IPS-18a (cell line): ENCODE results near the gene TESPA1.

ENCODE experiments used
- H3K27ac ChIP-seq: one replicate; pipeline ENCODE4 v1.5.1; 2013; ENCODE audit warnings: low read length
- H3K27me3 ChIP-seq: one replicate; pipeline ENCODE4 v1.6.1; 2013; ENCODE audit warnings: mild to moderate bottlenecking, low read length; ENCODE audit not compliant: control insufficient read depth, insufficient read depth
- H3K36me3 ChIP-seq: one replicate; pipeline ENCODE4 v1.6.1; 2013; ENCODE audit warnings: low read depth, low read length; ENCODE audit not compliant: control insufficient read depth
- H3K4me1 ChIP-seq: one replicate; pipeline ENCODE4 v1.6.1; 2013; ENCODE audit warnings: low read depth, low read length; ENCODE audit not compliant: control insufficient read depth
- H3K4me3 ChIP-seq: one replicate; pipeline ENCODE4 v1.5.1; 2013; ENCODE audit warnings: low read length
- H3K9ac ChIP-seq: one replicate; pipeline ENCODE4 v1.6.1; 2013; ENCODE audit warnings: mild to moderate bottlenecking, low read length, moderate library complexity
- H3K9me3 ChIP-seq: one replicate; pipeline ENCODE4 v1.6.1; 2013; ENCODE audit warnings: low read depth, low read length; ENCODE audit not compliant: control insufficient read depth

The TESPA1 gene

GRCh38 chr12:54980341-54980740 lies 4.2 kb downstream of the TESPA1 start:
- H3K36me3 ChIP-seq, result no peaks in the 10 kb centered on the region
- peaks cover 8% of the 10 kb centered on the region for H3K4me1 ChIP-seq
- no peaks in the 10 kb centered on the region for H3K27me3 ChIP-seq
- no peak overlapping the region for H3K4me3 ChIP-seq
- H3K27ac ChIP-seq, result no peak overlapping the region
- no peak overlapping the region for H3K9ac ChIP-seq
- no peaks in the 10 kb centered on the region for H3K9me3 ChIP-seq

DNA sequence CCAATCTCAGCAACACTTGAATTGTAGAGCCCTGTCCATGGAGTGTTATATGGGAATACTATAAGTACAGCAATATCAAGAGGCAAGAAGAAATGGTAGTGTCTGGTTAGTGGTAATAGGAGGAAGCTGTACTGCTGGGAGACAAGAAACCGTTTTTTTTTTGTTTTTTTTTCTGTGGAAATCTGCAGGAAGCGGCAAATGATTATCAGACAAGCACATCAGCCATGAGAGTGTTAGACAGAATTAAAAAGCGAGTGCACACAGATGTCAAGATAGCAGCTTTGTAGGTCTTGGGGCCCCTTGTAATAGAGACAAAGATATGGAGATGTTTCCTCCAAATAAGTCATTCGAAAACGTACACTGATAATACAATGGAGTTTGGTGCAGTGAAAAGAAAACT lies 6.7 kb downstream of the TESPA1 start:
- Histone ChIP-seq H3K9ac (no peak overlapping the region), H3K4me3 (no peak overlapping the region), H3K4me1 (peaks cover 8% of the 10 kb centered on the region), H3K27ac (no peak overlapping the region), H3K36me3 (no peaks in the 10 kb centered on the region), H3K27me3 (no peaks in the 10 kb centered on the region), H3K9me3 (no peaks in the 10 kb centered on the region)

DNA sequence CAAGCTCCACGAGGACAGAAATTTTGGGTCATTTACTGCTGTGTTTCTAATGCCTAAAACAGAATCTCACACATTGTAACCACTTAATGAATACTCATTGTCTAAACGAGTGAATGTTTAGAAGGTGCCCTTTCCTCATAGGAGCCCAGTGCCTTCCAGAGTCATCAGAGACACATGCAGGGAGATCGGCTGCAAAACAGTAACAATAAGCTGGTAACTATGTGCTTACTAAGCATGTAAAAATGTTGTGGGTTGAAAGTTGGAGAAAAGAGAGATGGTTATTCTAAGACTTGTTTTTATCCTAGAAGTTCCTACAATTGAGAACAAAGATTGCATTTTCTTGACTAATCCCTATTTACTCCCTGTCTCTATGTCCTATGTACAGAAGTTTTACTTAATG lies 7.4 kb downstream of the TESPA1 start:
- Histone ChIP-seq H3K9me3 (no peaks in the 10 kb centered on the region), H3K4me3 (no peak overlapping the region), H3K27ac (no peak overlapping the region), H3K36me3 (no peaks in the 10 kb centered on the region), H3K4me1 (peaks cover 8% of the 10 kb centered on the region), H3K27me3 (no peaks in the 10 kb centered on the region), H3K9ac (no peak overlapping the region)

DNA sequence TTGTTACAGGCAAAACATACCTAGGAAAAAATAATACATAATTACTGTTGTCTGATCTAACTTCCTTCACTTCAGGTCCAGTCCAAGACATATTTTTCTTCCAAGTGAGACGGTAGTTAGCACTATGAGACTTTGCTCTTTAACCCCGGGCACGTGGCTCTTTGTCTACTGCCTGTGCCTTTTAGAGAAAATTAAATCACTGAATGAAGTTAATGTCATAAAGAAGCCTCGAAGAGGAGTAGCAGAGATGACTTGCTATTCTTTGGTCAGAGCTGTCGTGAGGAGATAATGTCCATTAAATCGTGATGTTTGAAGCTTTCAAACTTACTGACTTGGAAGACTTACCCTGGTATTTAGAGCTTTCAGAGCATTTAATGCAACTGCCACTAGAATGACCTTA lies 8.7 kb downstream of the TESPA1 start:
- Histone ChIP-seq H3K4me1 (peaks cover 8% of the 10 kb centered on the region), H3K9ac (no peak overlapping the region), H3K4me3 (no peak overlapping the region), H3K9me3 (no peaks in the 10 kb centered on the region), H3K27ac (no peak overlapping the region), H3K27me3 (no peaks in the 10 kb centered on the region), H3K36me3 (no peaks in the 10 kb centered on the region)

GRCh38 chr12:54975272-54975671 lies 9.3 kb downstream of the TESPA1 start:
- Histone ChIP-seq H3K36me3 (no peaks in the 10 kb centered on the region), H3K9me3 (no peaks in the 10 kb centered on the region), H3K4me3 (no peak overlapping the region), H3K9ac (no peak overlapping the region), H3K4me1 (peaks cover 8% of the 10 kb centered on the region), H3K27me3 (no peaks in the 10 kb centered on the region), H3K27ac (no peak overlapping the region)

- Histone ChIP-seq H3K4me1 (peaks cover 8% of the 10 kb centered on the region), H3K9ac (no peak overlapping the region), H3K27me3 (no peaks in the 10 kb centered on the region), H3K9me3 (no peaks in the 10 kb centered on the region), H3K4me3 (no peak overlapping the region), H3K36me3 (no peaks in the 10 kb centered on the region), H3K27ac (no peak overlapping the region)
Observed at GRCh38 chr12:54974279-54974678, 10.3 kb downstream of the TESPA1 start.

- Histone ChIP-seq H3K9ac (no peak overlapping the region), H3K4me1 (peaks cover 8% of the 10 kb centered on the region), H3K27me3 (no peaks in the 10 kb centered on the region), H3K9me3 (no peaks in the 10 kb centered on the region), H3K27ac (no peak overlapping the region), H3K4me3 (no peak overlapping the region), H3K36me3 (no peaks in the 10 kb centered on the region)
Observed at GRCh38 chr12:54973556-54973955, 11.0 kb downstream of the TESPA1 start.

- no peaks in the 10 kb centered on the region for H3K9me3 ChIP-seq
- no peaks in the 10 kb centered on the region for H3K27me3 ChIP-seq
- H3K36me3 ChIP-seq, result no peaks in the 10 kb centered on the region
- no peak overlapping the region for H3K4me3 ChIP-seq
- no peaks in the 10 kb centered on the region for H3K4me1 ChIP-seq
- no peak overlapping the region for H3K9ac ChIP-seq
- H3K27ac ChIP-seq, result no peak overlapping the region
Observed at GRCh38 chr12:54970741-54971140, 13.8 kb downstream of the TESPA1 start.

DNA sequence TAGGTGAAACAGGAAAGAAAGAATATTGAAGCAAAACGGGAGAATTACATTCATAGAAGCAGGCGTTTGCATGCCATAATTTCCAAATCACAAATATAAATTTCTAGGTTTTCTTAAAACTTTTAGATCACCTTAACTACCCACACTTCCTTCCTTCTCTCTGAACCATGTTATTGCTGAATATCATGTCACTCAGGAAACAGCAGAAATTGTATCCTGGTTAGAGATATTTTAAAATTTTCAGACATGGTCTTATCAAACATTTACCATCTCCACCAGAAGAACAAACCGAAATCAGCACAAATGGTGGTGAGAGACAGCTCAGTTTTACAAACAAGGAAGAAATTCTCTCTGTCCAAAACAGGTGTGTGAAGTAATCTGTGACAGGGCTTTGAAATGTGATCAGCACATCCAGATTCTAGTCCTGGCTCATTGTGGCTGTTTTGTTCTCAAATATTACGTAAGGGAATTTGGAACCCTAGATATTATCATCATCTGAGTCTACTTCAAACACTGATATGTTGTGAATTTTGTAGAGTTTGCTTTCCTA lies 16.3 kb downstream of the TESPA1 start:
- Histone ChIP-seq H3K27me3 (no peaks in the 10 kb centered on the region), H3K36me3 (no peaks in the 10 kb centered on the region), H3K9ac (no peak overlapping the region), H3K9me3 (no peaks in the 10 kb centered on the region), H3K27ac (no peak overlapping the region), H3K4me1 (no peaks in the 10 kb centered on the region), H3K4me3 (no peak overlapping the region)

DNA sequence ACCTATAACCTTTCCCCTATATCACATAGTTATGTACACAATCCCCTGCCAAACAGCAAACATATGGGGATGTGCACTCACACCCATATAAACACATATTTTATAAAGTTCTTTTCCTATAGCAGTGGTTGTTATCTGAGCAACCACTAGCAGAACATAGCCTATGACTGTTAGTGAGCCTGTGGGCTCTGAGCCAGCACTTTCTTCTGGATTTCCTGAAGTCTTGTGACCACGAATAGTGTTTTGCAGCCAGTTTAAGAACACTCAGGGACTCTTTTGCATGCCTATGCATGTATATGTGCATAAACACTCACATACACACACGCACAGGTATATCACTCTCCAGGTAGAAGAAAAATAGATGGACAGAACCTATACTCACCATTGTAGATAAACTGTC lies 17.1 kb downstream of the TESPA1 start:
- Histone ChIP-seq H3K9ac (no peak overlapping the region), H3K27me3 (no peaks in the 10 kb centered on the region), H3K36me3 (no peaks in the 10 kb centered on the region), H3K4me3 (no peak overlapping the region), H3K9me3 (no peaks in the 10 kb centered on the region), H3K4me1 (no peaks in the 10 kb centered on the region), H3K27ac (no peak overlapping the region)

DNA sequence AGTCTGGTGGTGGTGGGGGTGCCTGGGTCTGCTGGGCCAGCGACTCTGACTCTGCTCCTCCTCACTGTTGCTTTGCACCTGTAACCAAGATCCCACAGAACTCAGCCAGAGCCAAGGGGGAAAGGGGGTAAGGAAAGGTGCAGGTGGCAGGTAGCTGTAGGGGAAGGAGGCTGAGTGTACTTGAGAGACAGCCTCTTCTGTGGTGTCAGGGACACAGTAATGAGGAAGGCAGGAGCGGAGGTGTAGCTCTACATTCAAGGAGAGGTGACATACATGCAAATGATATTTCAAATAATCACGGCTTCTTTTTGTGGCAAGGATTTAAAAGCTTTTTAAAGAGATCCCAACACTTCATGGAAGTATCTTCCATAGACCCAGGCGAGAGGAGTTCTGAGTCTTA lies 23.4 kb downstream of the TESPA1 start:
- H3K9ac ChIP-seq, result no peak overlapping the region
- H3K9me3 ChIP-seq, result no peaks in the 10 kb centered on the region
- H3K27me3 ChIP-seq, result no peaks in the 10 kb centered on the region
- no peak overlapping the region for H3K4me3 ChIP-seq
- no peaks in the 10 kb centered on the region for H3K36me3 ChIP-seq
- no peak overlapping the region for H3K27ac ChIP-seq
- H3K4me1 ChIP-seq, result no peaks in the 10 kb centered on the region

GRCh38 chr12:54959291-54960018 lies 25.1 kb downstream of the TESPA1 start:
- no peak overlapping the region for H3K4me3 ChIP-seq
- no peaks in the 10 kb centered on the region for H3K9me3 ChIP-seq
- H3K4me1 ChIP-seq, result no peaks in the 10 kb centered on the region
- no peak overlapping the region for H3K27ac ChIP-seq
- H3K9ac ChIP-seq, result no peak overlapping the region
- no peaks in the 10 kb centered on the region for H3K36me3 ChIP-seq
- no peaks in the 10 kb centered on the region for H3K27me3 ChIP-seq
